A673 (cell line): ENCODE results near the gene MMEL1. TPM values are rescaled to one million over a fixed set of nuclear protein-coding genes. Genes with fewer than 3 reads are reported as not detected.

Experiments used
- BruUV-seq: library from RNA; stranded (reverse); fragments of 400-500 nt; replicated peaks from 2 replicates; lab custom pipeline; 2021; lab: Mats Ljungman, UMichigan
- CTCF ChIA-PET: fragments of 300-600 bp; sonication (Branson Sonifier 250); formaldehyde crosslinking; loops from one replicate; lab custom pipeline; 2022; ENCODE audit warnings: antibody characterized with exemption; lab: Charles Lee
- POLR2A ChIA-PET: fragments of 300-600 bp; sonication (Branson Sonifier 250); formaldehyde crosslinking; loops from one replicate; lab custom pipeline; 2022; ENCODE audit warnings: antibody characterized with exemption; ENCODE audit not compliant: low non-redundant PET; lab: Charles Lee
- DNase-seq: peaks from one replicate; pipeline ENCODE4 v3.0.0-alpha.2; 2015; ENCODE audit warnings: low spot score
- H3K27ac ChIP-seq: fragments of 200-600 bp; sonication (generic); 2 replicates; pipeline ENCODE4 v1.5.1; 2016; ENCODE audit warnings: mixed run types, low read depth, mild to moderate bottlenecking, mixed read lengths, antibody characterized with exemption, low read length; ENCODE audit not compliant: poor library complexity, severe bottlenecking
- H3K27me3 ChIP-seq: fragments of 200-600 bp; sonication (generic); replicated peaks from 2 replicates; pipeline ENCODE4 v1.6.1; 2017; ENCODE audit warnings: mixed run types, low read depth, mild to moderate bottlenecking, mixed read lengths, antibody characterized with exemption, low read length; ENCODE audit not compliant: insufficient read depth, poor library complexity
- H3K36me3 ChIP-seq: fragments of 200-600 bp; sonication (generic); 2 replicates; pipeline ENCODE4 v1.6.1; 2016; ENCODE audit warnings: mixed run types, mild to moderate bottlenecking, mixed read lengths, antibody characterized with exemption, low read length; ENCODE audit not compliant: insufficient read depth, poor library complexity, severe bottlenecking
- H3K4me1 ChIP-seq: fragments of 200-600 bp; sonication (generic); 2 replicates; pipeline ENCODE4 v1.6.1; 2017; ENCODE audit warnings: mixed run types, mild to moderate bottlenecking, mixed read lengths, antibody characterized with exemption, low read length; ENCODE audit not compliant: insufficient read depth, poor library complexity, severe bottlenecking
- H3K4me3 ChIP-seq: fragments of 200-600 bp; sonication (generic); 2 replicates; pipeline ENCODE4 v1.5.1; 2016; ENCODE audit warnings: low read depth, mixed run types, mild to moderate bottlenecking, mixed read lengths, low read length; ENCODE audit not compliant: poor library complexity, severe bottlenecking
- H3K9me3 ChIP-seq: fragments of 200-600 bp; sonication (generic); 2 replicates; pipeline ENCODE4 v1.6.1; 2016; ENCODE audit warnings: mixed run types, low read depth, mild to moderate bottlenecking, mixed read lengths, antibody characterized with exemption, low read length; ENCODE audit not compliant: poor library complexity, severe bottlenecking
- EZH2 ChIP-seq: fragments of 200-600 bp; sonication (generic); IDR thresholded peaks from 2 replicates; pipeline ENCODE4 v1.6.1; 2017; ENCODE audit warnings: borderline replicate concordance, low read depth, mild to moderate bottlenecking, mixed read lengths, antibody characterized with exemption, low read length; ENCODE audit not compliant: poor library complexity, severe bottlenecking
- intact Hi-C: fragments of 100-400 bp; cut with micrococcal nuclease; formaldehyde crosslinking; loops from one replicate; pipeline ENCODE4 v1.10.0; 2022; ENCODE audit not compliant: unreplicated experiment
- total RNA-seq: library from RNA; stranded (reverse); gene quantifications from 2 replicates; pipeline ENCODE4 v1.2.3, GENCODE V29; 2021
- TF ChIP-seq, protein P1 (sequence below): fragments of 300-800, 200-600 bp; sonication (generic); conservative IDR thresholded peaks from 2 replicates; pipeline ENCODE4 v1.5.1; 2017; ENCODE audit warnings: low read depth, mild to moderate bottlenecking, antibody characterized with exemption, low read length, moderate library complexity, mixed read lengths

MMEL1 gene
- total RNA-seq, 1 experiment from 2014 or later: not detected

DNA sequence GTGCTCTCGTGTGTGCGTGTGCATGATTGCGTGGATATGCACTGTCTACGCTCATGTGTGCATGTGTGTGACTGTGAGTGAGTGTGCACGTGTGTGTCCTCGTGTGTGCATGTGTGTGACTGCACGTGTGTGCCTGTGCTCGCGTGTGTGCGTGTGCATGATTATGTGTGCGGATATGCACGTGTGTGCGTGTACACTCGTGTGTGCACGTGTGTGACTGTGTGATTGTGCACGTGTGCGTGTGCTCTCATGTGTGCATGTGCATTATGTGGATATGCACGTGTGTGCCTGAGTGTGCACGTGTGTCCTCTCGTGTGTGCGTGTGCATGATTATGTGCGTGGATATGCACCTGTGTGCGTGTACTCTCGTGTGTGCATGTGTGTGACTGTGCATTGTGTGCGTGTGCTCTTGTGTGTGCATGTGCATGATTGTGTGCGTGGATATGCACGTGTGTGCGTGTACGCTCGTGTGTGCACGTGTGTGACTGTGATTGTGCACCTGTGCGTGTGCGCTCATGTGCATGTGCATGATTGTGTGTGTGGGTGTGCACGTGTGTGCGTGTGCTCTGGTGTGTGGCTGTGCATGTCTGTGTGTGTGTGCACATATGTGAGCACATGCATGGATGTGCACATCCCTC is 2.2 kb downstream of the MMEL1 start:
- peaks cover 45% of the 10 kb centered on the region for H3K27me3 ChIP-seq

GRCh38 chr1:2629627-2630497 is 3.0 kb downstream of the MMEL1 start:
- H3K27ac ChIP-seq: no peak overlapping the region
- DNase-seq: no peak
- H3K27me3 ChIP-seq: peaks cover 45% of the 10 kb centered on the region
- BruUV-seq: no TSS peak
- H3K9me3 ChIP-seq: no peaks in the 10 kb centered on the region
- POLR2A ChIA-PET: no interaction called here
- CTCF ChIA-PET: no interaction called here
- no peak overlapping the region for H3K4me3 ChIP-seq
- intact Hi-C loops: no loop called here
- peak; percentile 62 for TF ChIP-seq EZH2
- TF ChIP-seq, protein P1, sequence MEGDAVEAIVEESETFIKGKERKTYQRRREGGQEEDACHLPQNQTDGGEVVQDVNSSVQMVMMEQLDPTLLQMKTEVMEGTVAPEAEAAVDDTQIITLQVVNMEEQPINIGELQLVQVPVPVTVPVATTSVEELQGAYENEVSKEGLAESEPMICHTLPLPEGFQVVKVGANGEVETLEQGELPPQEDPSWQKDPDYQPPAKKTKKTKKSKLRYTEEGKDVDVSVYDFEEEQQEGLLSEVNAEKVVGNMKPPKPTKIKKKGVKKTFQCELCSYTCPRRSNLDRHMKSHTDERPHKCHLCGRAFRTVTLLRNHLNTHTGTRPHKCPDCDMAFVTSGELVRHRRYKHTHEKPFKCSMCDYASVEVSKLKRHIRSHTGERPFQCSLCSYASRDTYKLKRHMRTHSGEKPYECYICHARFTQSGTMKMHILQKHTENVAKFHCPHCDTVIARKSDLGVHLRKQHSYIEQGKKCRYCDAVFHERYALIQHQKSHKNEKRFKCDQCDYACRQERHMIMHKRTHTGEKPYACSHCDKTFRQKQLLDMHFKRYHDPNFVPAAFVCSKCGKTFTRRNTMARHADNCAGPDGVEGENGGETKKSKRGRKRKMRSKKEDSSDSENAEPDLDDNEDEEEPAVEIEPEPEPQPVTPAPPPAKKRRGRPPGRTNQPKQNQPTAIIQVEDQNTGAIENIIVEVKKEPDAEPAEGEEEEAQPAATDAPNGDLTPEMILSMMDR: no peak
- no peaks in the 10 kb centered on the region for H3K4me1 ChIP-seq
- H3K36me3 ChIP-seq: no peaks in the 10 kb centered on the region

More for the DNA sequence above, 2.2 kb downstream of the MMEL1 start:
- no peak overlapping the region for H3K27ac ChIP-seq
- no peaks in the 10 kb centered on the region for H3K4me1 ChIP-seq
- no peaks in the 10 kb centered on the region for H3K9me3 ChIP-seq
- POLR2A ChIA-PET: no interaction called here
- BruUV-seq: no TSS peak
- no peaks in the 10 kb centered on the region for H3K36me3 ChIP-seq
- CTCF ChIA-PET: no interaction called here
- no peak for DNase-seq
- TF ChIP-seq, protein P1: no peak
- TF ChIP-seq EZH2: no peak
- intact Hi-C loops: no loop called here
- H3K4me3 ChIP-seq: no peak overlapping the region

GRCh38 chr1:2628933-2629626 is 3.7 kb downstream of the MMEL1 start:
- H3K36me3 ChIP-seq: no peaks in the 10 kb centered on the region
- no peak for DNase-seq
- intact Hi-C loops: no loop called here
- TF ChIP-seq, protein P1: no peak
- TF ChIP-seq EZH2: no peak
- H3K27ac ChIP-seq: no peak overlapping the region
- ChIA-PET CTCF (no interaction called here), POLR2A (no interaction called here)
- peaks cover 45% of the 10 kb centered on the region for H3K27me3 ChIP-seq
- H3K4me3 ChIP-seq: no peak overlapping the region
- no TSS peak for BruUV-seq
- H3K9me3 ChIP-seq: no peaks in the 10 kb centered on the region
- H3K4me1 ChIP-seq: no peaks in the 10 kb centered on the region
